HL-60/S4 (cell line): ENCODE measurements around the gene CD4.

Experiments
- in situ Hi-C: fragments of 300-500 bp; cut with MboI; formaldehyde crosslinking; loops from 2 replicates; pipeline ENCODE4 v1.14.3; 2022; ENCODE audit warnings: low sequenced_read_pairs

CD4 gene

DNA sequence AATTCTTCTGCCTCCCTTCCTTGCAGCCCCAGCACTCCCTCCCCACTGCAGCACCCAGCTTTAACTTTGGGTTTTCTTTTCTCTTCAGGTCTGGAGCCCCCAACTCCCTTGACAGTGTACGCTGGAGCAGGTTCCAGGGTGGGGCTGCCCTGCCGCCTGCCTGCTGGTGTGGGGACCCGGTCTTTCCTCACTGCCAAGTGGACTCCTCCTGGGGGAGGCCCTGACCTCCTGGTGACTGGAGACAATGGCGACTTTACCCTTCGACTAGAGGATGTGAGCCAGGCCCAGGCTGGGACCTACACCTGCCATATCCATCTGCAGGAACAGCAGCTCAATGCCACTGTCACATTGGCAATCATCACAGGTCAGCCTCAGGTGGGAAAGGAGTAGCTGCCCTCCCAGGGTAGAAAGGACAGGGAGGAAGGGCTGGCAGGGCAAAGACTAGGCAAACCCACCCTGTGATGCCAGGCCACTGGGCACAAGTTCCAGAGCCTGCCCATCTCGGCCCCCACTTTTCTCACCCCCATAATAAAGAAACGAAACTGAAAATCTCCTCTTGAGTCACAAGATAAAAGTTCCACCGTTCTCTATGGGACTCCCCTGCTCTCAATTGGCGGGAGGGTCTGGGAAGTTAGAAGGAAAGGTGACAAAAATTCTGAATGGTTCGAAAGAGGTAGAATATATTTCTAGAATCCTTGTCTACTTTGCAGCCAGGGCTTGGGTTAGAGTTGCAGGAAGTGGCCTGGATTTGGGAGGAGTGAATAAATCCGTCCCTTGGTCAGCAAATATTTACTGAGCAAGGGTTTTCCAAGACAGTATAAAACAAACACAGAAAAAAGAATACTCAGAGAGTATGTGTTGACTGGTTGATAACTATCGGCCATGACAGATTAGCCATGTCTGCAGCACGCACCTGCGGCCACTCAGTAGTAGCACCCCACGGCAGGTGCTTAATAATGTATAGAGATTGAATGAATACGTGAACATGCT is 13.8 kb upstream of the CD4 start:
- in situ Hi-C loops, result no loop called here

DNA sequence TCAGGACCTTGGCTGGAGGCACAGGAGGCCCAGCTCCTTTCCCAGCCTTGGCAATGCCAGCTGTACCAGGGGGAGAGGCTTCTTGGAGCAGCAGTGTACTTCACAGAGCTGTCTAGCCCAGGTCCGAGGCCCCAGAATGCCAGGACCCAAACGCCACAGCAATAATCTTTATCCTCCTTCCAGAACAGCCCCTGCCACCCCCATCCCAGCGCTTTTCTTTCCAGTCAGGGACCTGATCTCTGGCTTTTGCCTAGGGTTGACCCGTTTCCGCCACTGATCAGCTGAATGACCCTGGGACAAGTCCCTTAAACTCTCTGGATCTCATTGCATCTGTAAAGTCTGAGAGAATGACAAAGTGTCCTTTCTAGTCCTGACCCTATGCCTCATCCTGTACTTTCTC is 11.9 kb upstream of the CD4 start:
- in situ Hi-C loops, result no loop called here

DNA sequence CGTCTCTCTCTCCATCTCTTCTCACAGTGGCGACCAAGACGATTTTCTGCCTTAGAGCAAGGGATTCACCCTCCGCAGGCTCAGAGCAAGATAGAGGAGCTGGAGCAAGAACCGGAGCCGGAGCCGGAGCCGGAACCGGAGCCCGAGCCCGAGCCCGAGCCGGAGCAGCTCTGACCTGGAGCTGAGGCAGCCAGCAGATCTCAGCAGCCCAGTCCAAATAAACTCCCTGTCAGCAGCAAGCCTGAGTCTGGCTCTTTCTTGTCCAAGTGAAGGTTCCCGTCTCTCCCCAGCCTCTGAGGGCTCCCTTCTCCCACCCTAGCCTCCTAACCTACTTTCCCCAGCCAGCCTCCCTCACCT is 11.1 kb upstream of the CD4 start:
- in situ Hi-C loops, result no loop called here

DNA sequence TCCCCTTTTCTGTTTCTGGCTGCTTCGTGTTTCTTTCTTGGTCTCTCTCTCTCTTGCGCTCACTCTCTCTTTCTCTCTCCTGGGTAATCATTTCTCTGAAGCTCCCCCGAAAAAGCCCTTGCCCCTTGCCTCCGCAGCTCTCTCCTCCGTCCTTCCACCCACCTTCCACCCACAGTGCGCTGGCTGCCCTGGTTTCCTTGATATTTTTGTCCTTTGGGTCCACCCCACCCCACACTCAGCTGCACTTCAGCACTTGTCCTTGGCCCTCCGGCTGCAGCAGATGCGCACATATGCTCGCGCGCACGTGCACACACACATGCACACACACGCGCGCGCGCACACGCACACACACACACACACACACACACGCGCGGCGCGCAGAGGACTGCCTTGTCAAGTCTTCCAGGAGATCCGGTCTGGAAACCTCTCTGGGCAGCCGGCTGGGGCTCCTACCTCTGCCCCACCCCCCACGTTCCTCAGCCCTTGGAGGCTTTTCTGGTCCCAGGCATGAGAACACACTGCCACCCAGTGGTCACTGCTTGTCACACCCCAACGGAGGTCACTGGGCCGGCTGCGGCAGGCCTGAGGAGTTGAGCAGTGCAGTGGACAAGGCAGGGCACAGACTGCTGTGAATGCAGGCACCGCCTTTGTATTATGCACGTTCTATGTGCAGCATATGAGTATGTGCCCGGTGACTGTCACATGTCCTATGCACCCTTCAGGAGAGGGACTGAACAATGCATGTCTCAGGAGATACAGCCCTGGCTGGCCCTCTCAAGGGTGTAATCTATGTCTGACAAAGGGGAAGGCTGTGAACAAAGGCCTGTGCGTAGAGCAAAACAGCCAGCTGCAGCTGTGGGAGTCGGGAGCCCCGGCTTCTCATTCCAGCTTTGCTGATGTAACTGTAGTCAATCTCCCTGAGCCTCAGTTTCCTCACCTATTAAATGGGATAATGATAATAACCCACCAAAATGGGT is 10.5 kb upstream of the CD4 start:
- in situ Hi-C loops, result no loop called here

DNA sequence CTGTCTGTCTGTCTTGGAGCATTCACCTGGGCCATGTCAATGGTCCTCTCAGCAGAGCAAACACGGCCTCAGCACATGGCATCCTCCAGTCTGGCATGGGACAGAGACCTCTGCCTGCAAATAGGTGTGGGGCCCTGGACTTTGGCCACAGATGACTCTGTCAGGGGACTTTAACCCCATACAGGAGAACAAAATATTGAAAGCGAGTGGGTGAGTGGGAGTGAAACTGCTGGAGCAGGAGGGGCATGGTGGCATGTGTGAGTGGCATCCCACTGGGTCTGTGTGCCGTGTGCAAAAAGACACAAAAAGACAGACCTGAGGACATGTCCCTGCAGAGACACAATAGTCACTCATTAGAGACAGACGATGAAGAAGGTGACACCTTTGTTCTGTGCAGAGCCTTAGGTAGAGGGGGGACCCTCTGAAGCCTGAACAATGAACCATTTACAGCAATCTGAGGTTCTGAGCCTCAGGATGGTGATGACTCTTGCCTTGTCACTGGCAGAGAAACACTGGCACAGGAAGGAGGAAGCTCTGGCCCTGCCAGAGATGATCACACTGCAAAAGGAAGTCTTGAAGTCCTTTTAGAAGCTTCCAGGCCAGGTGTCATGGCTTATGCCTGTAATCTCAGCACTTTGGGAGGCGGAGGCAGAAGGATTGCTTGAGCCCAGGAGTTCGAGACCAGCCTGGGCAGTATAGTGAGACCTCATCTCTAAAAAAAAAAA is 9.5 kb upstream of the CD4 start:
- in situ Hi-C loops, result no loop called here

DNA sequence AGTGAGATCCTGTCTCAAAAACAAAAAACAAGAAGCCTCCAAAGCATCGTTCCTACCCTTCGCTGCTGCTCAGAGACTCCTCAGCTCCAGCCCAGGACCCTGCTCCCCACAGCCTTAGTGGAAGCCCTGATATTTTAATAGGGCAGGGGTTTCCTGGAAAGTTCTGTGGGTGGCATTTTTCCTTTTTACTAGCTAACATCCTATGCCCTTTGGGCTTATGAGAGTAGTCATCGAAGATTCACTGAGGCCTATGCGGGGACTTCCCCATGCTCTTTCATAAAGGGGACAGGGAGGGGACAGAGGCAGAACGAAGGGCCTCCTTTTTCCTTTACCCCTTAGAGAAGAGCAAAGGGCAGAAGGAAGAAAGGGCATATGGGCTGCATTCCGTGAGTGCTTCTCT is 8.8 kb upstream of the CD4 start:
- in situ Hi-C loops, result no loop called here

DNA sequence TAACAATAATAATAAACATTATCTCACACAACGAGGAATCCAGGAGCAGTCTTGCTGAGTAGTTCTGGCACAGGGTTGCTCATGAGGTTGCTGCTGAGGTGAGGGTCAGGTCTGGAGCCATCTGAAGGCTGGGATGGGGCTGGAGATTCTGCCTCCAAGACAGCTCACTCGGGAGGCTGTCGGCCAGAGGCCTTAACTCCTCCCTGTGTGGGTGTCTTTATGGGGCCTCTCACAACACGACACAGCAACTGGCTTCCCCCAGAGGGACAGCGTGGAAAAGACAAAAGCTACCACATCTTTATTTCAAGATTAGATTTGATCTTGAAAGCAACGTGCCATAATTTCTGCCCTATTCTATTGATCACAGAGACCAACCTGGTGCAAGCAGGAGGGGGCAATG is 7.2 kb upstream of the CD4 start:
- in situ Hi-C loops, result no loop called here

DNA sequence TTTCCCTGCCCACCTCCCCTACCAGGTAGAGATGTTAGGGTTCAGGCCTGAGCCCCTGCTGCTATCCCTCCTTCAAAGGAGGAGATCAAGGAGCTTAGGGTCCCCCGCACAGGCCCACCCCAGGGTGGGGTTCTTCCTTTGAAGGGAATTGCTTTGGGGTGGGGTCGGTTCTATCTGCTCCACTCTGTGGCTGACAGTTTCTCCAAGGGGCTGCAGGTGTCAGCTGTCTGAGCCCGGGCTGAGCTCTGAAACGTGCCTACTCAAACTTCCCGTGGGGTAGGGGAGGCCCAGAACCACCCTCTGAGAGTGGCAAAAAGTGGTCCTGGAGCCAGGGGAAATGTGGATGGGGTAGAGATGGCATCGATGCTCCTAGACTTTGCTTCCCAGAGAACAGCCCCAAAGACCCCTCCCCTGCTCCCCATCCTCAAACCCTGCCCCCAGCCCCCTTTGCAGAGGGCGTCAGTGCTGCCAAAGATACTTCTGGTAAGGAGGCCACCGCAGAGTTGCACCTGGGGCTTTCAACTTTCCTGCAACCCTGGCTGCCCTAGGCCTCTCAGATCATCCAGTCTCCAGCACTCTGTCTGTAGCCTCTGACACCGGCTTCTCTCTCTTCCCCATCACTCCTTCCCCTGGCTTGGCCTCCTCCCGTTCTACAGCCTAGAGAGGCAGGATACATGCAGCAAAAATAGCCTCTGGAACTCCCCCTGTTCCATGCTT is 6.3 kb upstream of the CD4 start:
- in situ Hi-C loops, result no loop called here

DNA sequence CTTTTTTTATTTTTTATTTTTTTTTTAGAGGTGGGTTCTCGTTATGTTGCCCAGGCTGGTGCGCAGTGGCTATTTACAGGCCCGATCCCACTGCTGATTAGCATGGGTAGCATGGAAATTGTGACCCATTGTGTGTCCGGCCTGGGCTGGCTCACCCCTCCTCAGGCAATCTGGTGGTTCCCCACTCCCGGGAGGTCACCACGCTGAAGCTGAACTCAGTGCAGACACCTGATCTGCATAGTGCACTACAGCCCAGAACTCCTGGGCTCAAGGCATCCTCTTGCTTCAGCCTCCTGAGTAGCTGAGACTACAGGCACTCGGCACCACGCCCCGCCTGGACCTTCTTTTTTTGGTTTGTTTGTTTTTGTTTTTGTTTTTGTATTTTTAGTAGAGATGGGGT is 5.5 kb upstream of the CD4 start:
- in situ Hi-C loops, result no loop called here

DNA sequence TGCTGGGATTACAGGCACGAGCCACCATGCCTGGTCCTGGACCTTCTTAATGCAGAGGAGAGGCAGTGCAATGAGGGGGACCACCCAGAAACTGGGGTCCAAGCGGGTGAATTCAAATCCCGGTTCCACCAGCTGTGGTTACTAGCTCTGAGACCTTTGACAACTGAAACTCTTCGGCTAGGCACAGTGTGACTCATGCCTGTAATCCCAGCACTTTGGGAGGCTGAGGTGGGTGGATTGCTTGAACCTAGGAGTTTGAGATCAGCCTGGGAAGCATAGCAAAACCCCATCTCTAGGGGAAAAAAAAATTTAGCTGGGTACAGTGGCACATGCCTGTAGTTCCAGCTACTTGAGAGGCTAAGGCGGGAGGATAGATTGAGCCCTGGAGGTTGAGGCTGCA is 5.0 kb upstream of the CD4 start:
- in situ Hi-C loops, result no loop called here

DNA sequence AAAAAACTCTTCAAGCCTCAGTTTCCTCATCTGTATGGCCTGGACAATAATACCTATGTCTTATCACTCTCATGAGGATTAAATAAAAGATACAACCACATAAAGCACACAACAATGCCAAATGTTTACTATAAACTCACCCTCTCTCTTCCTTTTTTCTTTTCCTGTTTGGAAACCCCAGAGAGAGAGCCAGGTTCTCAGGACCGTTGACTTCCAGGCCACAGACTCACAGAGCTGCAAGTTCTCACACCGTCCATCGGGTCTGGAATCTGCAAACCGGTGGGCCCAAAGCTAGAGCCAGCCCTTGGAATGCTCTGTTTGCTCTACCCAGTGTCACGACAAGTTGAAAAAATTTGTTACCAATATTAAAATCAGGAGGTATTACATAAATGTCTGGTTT is 4.6 kb upstream of the CD4 start:
- in situ Hi-C loops, result no loop called here

DNA sequence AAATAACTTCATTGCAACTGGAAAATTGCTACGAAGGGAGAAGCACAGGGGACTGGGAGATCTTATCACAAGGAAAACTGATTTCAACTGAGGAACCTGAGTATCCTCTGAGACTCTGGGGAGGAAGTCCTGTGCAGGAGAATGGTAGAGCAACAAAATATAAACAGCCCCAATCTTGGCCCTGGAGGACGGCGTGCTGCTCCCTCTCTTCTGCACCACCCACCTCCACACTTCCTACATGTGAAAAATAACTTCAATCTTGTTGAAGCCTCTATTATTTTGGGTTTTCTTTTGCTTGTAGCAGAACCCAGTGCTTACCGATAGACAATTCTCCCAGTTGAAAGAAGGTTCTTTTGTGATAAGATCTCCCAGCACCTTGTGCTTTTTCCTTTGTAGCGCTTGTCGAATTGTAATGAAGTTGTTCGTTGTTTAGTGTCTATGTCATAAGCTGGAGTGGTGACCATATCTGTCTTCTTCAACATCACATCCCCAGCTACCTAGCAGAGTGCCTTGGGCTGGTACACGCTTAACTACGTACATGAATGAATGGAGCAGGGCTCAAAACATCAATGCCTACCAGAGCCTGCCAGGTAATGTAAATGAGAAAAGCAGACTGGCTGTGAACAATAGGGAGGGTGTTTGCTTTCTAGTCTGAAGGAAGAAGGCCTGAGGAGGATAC is 2.8 kb upstream of the CD4 start:
- in situ Hi-C loops, result no loop called here

DNA sequence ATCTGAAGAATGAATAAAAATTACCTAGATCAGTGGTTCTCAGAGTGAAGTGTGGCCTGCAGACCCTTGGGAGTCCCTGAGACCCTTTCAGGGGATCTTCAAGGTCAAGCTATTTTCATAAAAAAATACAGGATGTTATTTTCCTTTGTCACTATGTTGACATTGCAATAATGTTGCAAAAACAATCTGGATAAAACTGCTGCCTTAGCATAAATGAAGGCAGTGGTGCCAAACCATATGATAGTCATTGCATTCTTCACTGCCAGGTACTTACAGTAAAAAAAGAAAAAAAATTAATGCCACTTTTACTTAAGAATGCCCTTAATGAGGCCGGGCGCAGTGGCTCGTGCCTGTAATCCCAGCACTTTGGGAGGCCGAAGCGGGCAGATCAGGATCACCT is 2.0 kb upstream of the CD4 start:
- in situ Hi-C loops, result no loop called here

DNA sequence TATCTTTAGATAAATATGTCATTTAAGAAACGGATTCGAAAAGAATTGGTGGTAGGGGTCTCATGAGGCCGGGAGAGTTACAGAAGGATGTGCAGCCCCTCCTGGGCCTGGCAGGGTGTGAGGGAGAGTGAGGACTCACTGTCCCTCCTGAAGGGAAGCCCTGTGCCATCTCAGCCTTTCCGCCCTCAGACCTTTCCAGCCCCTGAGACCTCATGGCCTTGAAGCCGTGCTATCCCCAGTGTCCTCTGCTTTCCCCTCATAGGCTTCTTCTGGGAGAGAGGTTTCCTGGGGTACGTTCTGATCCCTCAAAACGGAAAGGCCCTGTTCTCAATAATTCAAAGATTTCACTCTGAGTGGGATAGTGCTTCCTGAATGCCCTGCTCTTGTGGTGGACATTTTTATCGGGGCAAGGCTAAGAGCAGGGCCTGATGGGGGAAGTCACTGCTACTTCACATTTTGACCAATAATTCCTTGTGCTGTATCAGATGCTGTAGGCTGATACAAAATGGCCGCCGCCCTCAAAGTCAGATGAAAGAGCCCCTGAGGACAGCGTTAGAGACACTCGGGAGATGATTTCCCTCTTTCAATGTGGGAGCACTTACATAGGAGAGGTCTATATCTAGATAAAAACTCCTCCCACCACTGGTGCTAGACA is 1.3 kb downstream of the CD4 start:
- in situ Hi-C loops, result no loop called here

DNA sequence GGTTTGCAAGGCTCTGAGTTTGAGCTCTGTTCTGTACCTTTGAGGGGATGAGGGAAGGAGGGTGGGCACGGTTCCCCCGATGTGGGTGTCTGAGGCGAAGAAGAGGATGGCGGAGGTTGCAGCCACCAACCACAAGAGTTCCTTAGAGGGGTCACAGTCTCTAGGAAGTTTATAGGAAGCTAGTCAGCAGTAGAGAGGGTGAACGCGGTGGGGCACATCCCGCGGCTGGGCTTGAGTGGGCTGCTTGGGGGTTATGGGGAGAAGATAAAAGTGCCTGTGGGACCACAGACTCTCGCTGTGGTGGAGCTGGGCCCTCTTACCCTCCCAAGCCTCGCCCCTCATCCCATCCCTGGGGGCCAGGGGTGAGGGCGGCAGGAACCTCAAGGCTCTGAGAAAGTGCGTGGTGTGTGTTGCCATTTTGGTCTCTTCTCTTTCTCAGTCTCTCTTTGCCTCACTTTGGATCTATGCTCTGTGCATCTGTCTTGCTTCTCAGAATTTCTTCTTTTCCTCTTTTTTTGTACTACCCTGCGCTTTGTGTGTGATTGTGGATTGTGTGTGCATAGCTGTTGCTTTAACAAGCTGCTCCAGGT is 2.7 kb downstream of the CD4 start:
- in situ Hi-C loops, result no loop called here

DNA sequence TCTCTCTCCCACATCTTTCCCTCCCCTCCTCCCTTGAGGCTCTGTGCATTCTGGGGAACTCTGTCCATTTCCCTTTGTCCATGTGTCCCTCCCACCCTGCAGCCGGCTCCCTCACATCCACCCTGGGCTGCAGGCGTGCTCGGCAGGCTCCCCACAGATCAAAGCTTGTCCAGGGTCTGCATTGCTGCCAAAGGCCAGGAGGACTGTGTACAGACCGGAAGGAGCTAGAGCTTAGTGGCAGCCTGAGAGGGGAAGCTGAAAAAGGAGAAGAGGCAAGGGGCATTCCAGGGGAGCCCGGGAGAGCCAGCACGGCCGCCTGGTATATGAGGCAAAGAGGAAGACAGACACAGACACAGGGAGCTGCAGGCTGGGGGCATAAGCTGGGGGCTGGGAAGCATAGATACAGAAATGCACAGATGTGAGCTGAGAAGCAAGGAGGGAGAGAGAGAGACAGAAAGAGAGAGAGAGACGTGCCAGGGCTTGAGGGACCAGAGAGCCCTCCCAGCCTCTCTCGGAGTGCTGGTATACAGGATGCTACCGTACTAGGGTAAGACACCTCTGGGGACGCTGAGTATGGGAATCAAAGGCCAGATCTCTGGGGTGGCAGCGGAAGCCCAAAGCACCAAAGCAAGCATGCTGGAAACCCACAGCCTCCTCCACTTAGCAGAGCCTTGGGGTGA is 3.3 kb downstream of the CD4 start:
- in situ Hi-C loops, result no loop called here

DNA sequence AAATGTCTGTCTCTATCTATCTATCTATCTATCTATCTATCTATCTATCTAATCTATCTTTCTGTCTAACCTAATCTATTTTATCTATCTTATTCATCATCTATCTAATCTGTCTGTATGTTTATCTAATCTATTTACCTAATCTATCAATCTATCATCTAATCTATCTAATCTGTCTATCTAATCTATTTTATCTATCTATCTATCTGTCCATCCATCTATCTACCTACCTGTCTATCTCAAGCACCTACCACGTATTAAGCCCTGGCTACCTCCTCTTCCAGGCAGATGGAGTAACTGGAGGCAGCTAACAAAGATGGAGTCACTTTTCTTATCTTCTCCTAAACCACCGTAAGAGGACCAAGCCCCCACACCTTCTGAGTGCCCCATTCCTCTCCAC is 5.8 kb downstream of the CD4 start:
- in situ Hi-C loops, result no loop called here

DNA sequence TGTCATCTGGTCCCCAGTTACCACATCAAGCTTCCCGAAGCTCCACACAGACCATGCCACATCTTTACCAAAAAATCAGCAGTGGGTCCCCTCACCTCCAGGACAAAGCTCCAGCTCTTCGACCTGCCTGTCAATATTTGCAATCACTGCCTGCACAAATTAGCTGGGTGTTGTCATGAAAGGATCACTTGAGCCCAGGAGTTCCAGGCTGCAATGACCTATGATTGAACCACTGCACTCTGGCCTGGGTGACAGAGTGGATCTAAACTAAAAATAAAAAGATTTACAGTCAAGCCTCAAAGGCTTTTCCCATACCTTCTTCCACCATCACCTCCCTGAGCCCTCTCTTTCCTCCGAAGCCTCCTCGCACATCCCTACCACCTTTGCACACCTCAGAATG is 7.2 kb downstream of the CD4 start:
- in situ Hi-C loops, result no loop called here

DNA sequence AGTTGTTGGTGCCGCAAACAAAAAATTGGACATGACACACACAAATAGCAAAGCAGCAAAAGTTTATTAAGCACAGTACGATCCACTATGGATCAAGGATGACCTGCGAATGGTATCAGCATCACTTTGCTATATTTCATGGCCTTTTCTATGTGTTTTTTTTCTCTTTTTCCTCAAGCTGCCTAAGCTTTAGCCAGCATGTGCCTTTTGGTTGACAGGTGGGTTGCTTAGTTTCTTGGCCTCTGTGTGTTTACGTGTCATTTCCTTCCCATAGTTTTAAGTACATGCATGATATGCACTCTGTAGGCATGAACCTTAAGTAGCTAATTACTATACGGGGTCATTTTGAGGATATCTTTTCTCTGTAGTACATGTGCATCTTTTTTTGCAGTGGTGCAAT is 9.8 kb downstream of the CD4 start:
- in situ Hi-C loops, result no loop called here
